RWPE1 (cell line): ENCODE results near the gene KCNQ2.

Experiments used
- CTCF ChIA-PET: fragments of 350-600 bp; sonication (Branson Sonifier 250); formaldehyde crosslinking; extraction: SDS; loops from one replicate; lab custom pipeline; 2021; lab: Yijun Ruan, JAX
- POLR2A ChIA-PET: fragments of 400-600 bp; formaldehyde crosslinking; extraction: SDS; loops from one replicate; lab custom pipeline; 2020; ENCODE audit warnings: antibody characterized with exemption; ENCODE audit not compliant: low non-redundant PET; lab: Yijun Ruan, JAX
- DNase-seq: peaks from one replicate; pipeline ENCODE4 v3.0.0; 2012; ENCODE audit warnings: low spot score
- H3K27ac ChIP-seq: fragments of 450-650 bp; 2 replicates; pipeline ENCODE4 v1.5.1; 2017
- CTCF ChIP-seq: fragments of 450-650 bp; conservative IDR thresholded peaks from 2 replicates; pipeline ENCODE4 v1.5.1; 2017; ENCODE audit warnings: low read depth, mild to moderate bottlenecking

KCNQ2 gene

GRCh38 chr20:63442100-63442493 is 30.4 kb downstream of the KCNQ2 start:
- CTCF ChIA-PET = interaction anchor here (0.6 to 1.6 kb wide), 17 partner anchors 10 to 729 kb away, joined by 3 to 8 read pairs (median 3); partner anchors contain the start of gene PPDPF
- no peak overlapping the region for H3K27ac ChIP-seq
- POLR2A ChIA-PET = interaction anchor here (0.5 to 1.1 kb wide), 3 partner anchors 41 to 102 kb away, joined by 4 to 6 read pairs (median 4); partner anchors contain the start of gene PPDPF
- TF ChIP-seq CTCF = 0 out of 2 replicates have a peak, but pooled peaks have one; percentile 21
- peak; percentile 60 for DNase-seq

- no peak overlapping the region for H3K27ac ChIP-seq
- no peak for TF ChIP-seq CTCF
- CTCF ChIA-PET = interaction anchor here (0.6 to 1.6 kb wide), 17 partner anchors 10 to 730 kb away, joined by 3 to 8 read pairs (median 3); partner anchors contain the start of gene PPDPF
- no peak for DNase-seq
- POLR2A ChIA-PET = interaction anchor here (0.5 to 1.1 kb wide), 3 partner anchors 42 to 102 kb away, joined by 4 to 6 read pairs (median 4); partner anchors contain the start of gene PPDPF
Observed at GRCh38 chr20:63441136-63442099, 31.0 kb downstream of the KCNQ2 start.

GRCh38 chr20:63440366-63440955 is 32.0 kb downstream of the KCNQ2 start:
- CTCF ChIA-PET = no interaction called here
- H3K27ac ChIP-seq = no peak overlapping the region
- POLR2A ChIA-PET = no interaction called here
- TF ChIP-seq CTCF = no peak
- no peak for DNase-seq

- no peak for TF ChIP-seq CTCF
- ChIA-PET POLR2A (no interaction called here), CTCF (no interaction called here)
- H3K27ac ChIP-seq = no peak overlapping the region
- DNase-seq = no peak
Observed at GRCh38 chr20:63439866-63440265, 32.6 kb downstream of the KCNQ2 start.

GRCh38 chr20:63438121-63438520 is 34.3 kb downstream of the KCNQ2 start:
- no peak for TF ChIP-seq CTCF
- ChIA-PET POLR2A (no interaction called here), CTCF (no interaction called here)
- no peak overlapping the region for H3K27ac ChIP-seq
- DNase-seq = no peak

GRCh38 chr20:63435552-63435951 is 36.9 kb downstream of the KCNQ2 start:
- no peak for TF ChIP-seq CTCF
- H3K27ac ChIP-seq = no peak overlapping the region; the same call in 1 of the 2 replicates
- DNase-seq = no peak
- POLR2A ChIA-PET = no interaction called here
- CTCF ChIA-PET = no interaction called here
